ENCODE data around the gene HSPE1. TPM values are rescaled to one million over a fixed set of nuclear protein-coding genes. Genes with fewer than 3 reads are reported as not detected.

HSPE1 gene
- total RNA-seq, 1 experiment from 2014 or later = 278 TPM

DNA sequence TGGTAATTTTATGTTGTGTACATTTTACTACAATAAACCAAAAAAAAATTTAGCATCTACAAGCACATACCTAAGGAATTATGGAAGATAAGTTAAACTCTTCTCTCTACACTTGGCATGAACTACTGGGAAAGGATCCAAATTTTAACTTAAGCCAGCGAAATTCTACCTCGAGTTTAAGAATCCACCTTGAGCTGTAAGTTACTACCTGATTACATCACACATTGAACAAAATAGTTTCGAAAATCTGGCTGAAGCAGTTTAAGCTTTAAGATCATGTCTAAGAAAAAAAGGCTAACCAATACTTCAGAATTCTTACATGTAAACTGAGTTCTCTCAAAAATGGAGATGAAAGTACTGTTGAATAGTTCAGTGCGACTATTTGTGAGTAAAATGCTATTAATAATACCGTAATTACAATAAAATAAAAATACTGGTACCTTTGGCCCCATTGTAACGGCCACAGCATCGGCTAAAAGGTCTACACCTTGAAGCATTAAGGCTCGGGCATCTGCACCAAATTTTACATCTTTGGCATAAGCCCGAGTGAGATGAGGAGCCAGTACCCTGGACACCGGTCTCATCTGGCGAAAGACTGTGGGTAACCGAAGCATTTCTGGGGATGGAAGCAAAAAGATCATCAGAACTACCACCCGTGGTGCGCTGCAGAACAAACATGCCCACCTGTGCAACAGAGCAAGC, 1.8 kb upstream of the HSPE1 start:
- peak overlapping the region; percentile 96 for H3K27ac ChIP-seq (ENCODE audit: low read length)
- peak overlapping the region; percentile 60 to 93 for H3K4me3 ChIP-seq (ENCODE audit: low read depth in 2 of 2, low read length in 2 of 2)
- no peaks in the 10 kb centered on the region for H3K9me3 ChIP-seq (ENCODE audit: control insufficient read depth, insufficient read depth, low read depth, low read length)
- peaks cover 74% of the 10 kb centered on the region for H3K36me3 ChIP-seq (ENCODE audit: control insufficient read depth, insufficient read depth, low read length)
- in situ Hi-C loops (cut with HindIII; ENCODE audit: low pct_unique_long_range_greater_than_20kb, low sequenced_read_pairs) (no loop called here), intact Hi-C loops (cut with micrococcal nuclease; ENCODE audit: unreplicated experiment) (no loop called here)
- no peak for DNase-seq (ENCODE audit: low read depth, low spot score)
- no peaks in the 10 kb centered on the region for H3K27me3 ChIP-seq (ENCODE audit: control insufficient read depth, insufficient read depth, low read length)
- ChIA-PET POLR2A (interaction anchor here (0.6 kb wide), 1 partner anchor 14 kb away, joined by 6 read pairs; no protein-coding TSS in a partner anchor), CTCF (no interaction called here)
- TF ChIP-seq POLR2AphosphoS5 (IDR thresholded peaks at IDR 0.05; ENCODE audit: low read depth, low read length) = no peak
- TF ChIP-seq TCF7L2 (IDR thresholded peaks at IDR 0.05; ENCODE audit: low read depth, low read length) = no peak
- TF ChIP-seq, protein P1, sequence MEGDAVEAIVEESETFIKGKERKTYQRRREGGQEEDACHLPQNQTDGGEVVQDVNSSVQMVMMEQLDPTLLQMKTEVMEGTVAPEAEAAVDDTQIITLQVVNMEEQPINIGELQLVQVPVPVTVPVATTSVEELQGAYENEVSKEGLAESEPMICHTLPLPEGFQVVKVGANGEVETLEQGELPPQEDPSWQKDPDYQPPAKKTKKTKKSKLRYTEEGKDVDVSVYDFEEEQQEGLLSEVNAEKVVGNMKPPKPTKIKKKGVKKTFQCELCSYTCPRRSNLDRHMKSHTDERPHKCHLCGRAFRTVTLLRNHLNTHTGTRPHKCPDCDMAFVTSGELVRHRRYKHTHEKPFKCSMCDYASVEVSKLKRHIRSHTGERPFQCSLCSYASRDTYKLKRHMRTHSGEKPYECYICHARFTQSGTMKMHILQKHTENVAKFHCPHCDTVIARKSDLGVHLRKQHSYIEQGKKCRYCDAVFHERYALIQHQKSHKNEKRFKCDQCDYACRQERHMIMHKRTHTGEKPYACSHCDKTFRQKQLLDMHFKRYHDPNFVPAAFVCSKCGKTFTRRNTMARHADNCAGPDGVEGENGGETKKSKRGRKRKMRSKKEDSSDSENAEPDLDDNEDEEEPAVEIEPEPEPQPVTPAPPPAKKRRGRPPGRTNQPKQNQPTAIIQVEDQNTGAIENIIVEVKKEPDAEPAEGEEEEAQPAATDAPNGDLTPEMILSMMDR (IDR thresholded peaks at IDR 0.05) = no peak
- TF ChIP-seq SIN3A (IDR thresholded peaks at IDR 0.05; ENCODE audit: borderline replicate concordance, insufficient read depth, low read depth, low read length) = no peak
- TF ChIP-seq, protein P2, sequence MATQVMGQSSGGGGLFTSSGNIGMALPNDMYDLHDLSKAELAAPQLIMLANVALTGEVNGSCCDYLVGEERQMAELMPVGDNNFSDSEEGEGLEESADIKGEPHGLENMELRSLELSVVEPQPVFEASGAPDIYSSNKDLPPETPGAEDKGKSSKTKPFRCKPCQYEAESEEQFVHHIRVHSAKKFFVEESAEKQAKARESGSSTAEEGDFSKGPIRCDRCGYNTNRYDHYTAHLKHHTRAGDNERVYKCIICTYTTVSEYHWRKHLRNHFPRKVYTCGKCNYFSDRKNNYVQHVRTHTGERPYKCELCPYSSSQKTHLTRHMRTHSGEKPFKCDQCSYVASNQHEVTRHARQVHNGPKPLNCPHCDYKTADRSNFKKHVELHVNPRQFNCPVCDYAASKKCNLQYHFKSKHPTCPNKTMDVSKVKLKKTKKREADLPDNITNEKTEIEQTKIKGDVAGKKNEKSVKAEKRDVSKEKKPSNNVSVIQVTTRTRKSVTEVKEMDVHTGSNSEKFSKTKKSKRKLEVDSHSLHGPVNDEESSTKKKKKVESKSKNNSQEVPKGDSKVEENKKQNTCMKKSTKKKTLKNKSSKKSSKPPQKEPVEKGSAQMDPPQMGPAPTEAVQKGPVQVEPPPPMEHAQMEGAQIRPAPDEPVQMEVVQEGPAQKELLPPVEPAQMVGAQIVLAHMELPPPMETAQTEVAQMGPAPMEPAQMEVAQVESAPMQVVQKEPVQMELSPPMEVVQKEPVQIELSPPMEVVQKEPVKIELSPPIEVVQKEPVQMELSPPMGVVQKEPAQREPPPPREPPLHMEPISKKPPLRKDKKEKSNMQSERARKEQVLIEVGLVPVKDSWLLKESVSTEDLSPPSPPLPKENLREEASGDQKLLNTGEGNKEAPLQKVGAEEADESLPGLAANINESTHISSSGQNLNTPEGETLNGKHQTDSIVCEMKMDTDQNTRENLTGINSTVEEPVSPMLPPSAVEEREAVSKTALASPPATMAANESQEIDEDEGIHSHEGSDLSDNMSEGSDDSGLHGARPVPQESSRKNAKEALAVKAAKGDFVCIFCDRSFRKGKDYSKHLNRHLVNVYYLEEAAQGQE (IDR thresholded peaks at IDR 0.05; ENCODE audit: insufficient read depth in 1 of 2, low read depth in 2 of 2, low read length in 1 of 2) = no peak
- ATAC-seq = no peak
- BruUV-seq (replicated peaks) = TSS peak; percentile 75
- H3K4me1 ChIP-seq (ENCODE audit: control insufficient read depth, insufficient read depth, low read length) = peaks cover 33% of the 10 kb centered on the region

DNA sequence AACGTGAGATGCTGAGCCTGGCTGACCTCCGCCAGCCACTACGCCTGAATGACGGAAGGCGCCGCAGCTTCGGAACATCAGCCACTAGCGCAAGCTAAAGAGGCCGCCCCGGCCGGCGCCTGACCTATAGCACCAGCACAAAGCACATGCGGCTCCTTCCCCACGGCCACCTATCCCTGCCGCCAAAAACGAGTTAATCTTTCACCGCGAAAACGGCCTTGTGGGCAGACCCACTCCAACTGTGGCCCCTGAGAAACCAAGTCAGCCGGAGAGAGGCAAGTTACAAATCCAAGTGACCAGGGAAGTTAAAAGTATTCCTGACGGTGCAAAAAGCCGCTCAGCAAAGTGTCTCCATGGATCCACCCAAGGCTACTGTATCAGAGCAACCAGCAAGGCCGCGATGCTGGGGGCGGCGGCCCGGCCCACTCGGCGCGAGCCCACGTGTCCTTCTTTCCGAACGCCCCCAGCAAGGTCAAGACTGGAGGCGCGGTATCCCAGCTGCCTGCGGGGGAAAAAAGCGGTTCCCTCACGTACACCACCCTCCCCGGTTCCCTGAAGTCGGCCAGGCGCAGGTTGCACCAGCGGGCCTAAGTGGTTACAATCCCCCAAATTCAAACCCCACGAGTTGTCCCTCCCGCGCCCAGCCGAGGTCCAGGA, 1.1 kb upstream of the HSPE1 start:
- no peak for DNase-seq (ENCODE audit: low read depth, low spot score)
- ATAC-seq = peak; percentile 40
- Histone ChIP-seq H3K9me3 (ENCODE audit: control insufficient read depth, insufficient read depth, low read depth, low read length) (no peaks in the 10 kb centered on the region), H3K27me3 (ENCODE audit: control insufficient read depth, insufficient read depth, low read length) (no peaks in the 10 kb centered on the region), H3K4me3 (ENCODE audit: low read depth in 2 of 2, low read length in 2 of 2) (peak overlapping the region; percentile 60 to 93), H3K36me3 (ENCODE audit: control insufficient read depth, insufficient read depth, low read length) (peaks cover 68% of the 10 kb centered on the region), H3K4me1 (ENCODE audit: control insufficient read depth, insufficient read depth, low read length) (peaks cover 33% of the 10 kb centered on the region), H3K27ac (ENCODE audit: low read length) (peak overlapping the region; percentile 96)
- ChIA-PET POLR2A (interaction anchor here (0.9 to 1.2 kb wide), 4 partner anchors 8 to 62 kb away, joined by 3 to 7 read pairs (median 4); partner anchors contain the start of gene COQ10B), CTCF (interaction anchor here (1.2 kb wide), 1 partner anchor 206 kb away, joined by 3 read pairs; the partner anchor contains the start of gene MARS2)
- in situ Hi-C loops (cut with HindIII; ENCODE audit: low pct_unique_long_range_greater_than_20kb, low sequenced_read_pairs) = no loop called here
- no TSS peak for BruUV-seq (replicated peaks)
- no peak for TF ChIP-seq TCF7L2 (IDR thresholded peaks at IDR 0.05; ENCODE audit: low read depth, low read length)
- TF ChIP-seq, protein P2 (IDR thresholded peaks at IDR 0.05; ENCODE audit: insufficient read depth in 1 of 2, low read depth in 2 of 2, low read length in 1 of 2) = no peak
- no peak for TF ChIP-seq POLR2AphosphoS5 (IDR thresholded peaks at IDR 0.05; ENCODE audit: low read depth, low read length)
- no peak; the same call in 1 of the 2 replicates for TF ChIP-seq SIN3A (IDR thresholded peaks at IDR 0.05; ENCODE audit: borderline replicate concordance, insufficient read depth, low read depth, low read length)
- TF ChIP-seq, protein P1 (IDR thresholded peaks at IDR 0.05) = no peak
- intact Hi-C loops (cut with micrococcal nuclease; ENCODE audit: unreplicated experiment) = no loop called here
